GM13977 (cell line): ENCODE results near the gene MAGI1.

Experiments used
- DNase-seq: peaks from one replicate; pipeline ENCODE4 v3.0.0; 2012; ENCODE audit warnings: low spot score
- in situ Hi-C: fragments of 300-500 bp; cut with MboI; formaldehyde crosslinking; loops from one replicate; pipeline ENCODE4 v1.12.0; 2022; ENCODE audit warnings: low sequenced_read_pairs, low pct_unique_long_range_greater_than_20kb, mixed read lengths, inconsistent platforms; ENCODE audit not compliant: unreplicated experiment
- TF ChIP-seq, protein P1 (sequence below): IDR thresholded peaks from 2 replicates; pipeline ENCODE4 v1.5.1; 2012; ENCODE audit warnings: mild to moderate bottlenecking, control low read depth; ENCODE audit not compliant: insufficient read depth; ENCODE audit errors: extremely low read depth, missing control alignments

The MAGI1 gene

DNA sequence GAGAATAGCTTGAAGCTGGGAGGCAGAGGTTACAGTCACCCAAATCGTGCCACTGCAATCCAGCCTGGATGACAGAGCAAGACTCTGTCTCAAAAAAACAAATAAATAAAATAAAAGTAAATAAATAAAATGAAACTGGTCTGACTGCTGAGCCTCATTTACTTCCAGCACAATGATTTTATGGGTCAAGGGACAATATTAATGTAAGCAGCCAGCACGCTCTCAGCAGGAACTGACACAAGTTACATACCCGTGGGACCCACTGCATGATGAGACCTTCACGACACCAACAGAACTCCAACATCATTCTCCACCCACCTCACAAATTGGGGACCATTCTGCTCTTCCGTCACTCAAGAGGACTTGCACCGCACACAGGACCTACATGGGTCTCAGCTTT is 230.3 kb downstream of the MAGI1 start:
- no peak for DNase-seq
- in situ Hi-C loops, result no loop called here
- TF ChIP-seq, protein P1, sequence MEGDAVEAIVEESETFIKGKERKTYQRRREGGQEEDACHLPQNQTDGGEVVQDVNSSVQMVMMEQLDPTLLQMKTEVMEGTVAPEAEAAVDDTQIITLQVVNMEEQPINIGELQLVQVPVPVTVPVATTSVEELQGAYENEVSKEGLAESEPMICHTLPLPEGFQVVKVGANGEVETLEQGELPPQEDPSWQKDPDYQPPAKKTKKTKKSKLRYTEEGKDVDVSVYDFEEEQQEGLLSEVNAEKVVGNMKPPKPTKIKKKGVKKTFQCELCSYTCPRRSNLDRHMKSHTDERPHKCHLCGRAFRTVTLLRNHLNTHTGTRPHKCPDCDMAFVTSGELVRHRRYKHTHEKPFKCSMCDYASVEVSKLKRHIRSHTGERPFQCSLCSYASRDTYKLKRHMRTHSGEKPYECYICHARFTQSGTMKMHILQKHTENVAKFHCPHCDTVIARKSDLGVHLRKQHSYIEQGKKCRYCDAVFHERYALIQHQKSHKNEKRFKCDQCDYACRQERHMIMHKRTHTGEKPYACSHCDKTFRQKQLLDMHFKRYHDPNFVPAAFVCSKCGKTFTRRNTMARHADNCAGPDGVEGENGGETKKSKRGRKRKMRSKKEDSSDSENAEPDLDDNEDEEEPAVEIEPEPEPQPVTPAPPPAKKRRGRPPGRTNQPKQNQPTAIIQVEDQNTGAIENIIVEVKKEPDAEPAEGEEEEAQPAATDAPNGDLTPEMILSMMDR, result no peak

DNA sequence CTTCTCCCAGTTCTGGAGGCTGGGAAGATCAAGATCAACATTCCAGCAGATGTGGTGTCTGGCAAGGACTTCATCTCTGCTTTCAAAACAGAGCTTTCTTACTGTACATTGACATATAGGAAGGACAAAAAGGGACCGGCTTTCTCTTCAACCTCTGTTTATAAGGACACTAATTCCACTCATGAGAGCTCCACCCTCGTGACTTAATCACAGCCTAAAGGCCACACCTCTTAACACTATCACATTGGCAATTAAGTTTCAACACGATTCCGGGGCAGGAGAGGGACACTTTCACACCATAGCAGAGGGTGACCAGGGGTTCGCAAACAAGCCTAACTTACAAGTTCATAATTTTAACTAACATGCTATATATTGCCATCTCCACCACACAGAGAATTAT is 231.5 kb downstream of the MAGI1 start:
- in situ Hi-C loops, result no loop called here
- DNase-seq, result no peak
- TF ChIP-seq, protein P1, result no peak

DNA sequence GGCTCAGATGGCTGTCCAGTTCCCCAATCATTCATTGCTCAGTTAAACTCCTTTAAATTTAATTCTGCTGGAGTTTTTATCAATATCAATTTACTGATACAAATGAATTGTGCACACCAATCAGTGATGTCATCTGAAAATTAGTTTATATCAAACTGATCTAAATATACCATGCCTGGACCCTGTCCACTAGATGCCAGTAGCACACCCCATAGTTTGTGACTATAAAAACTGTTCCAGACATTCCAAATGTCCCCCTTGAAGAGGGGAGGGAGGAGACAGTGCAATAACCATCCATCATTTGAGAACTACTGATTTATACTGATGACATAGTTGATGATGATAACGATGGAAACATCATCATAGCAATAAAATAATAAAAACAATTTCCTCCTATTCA is 232.1 kb downstream of the MAGI1 start:
- TF ChIP-seq, protein P1, result no peak
- in situ Hi-C loops, result no loop called here
- no peak for DNase-seq

GRCh38 chr3:65796676-65797075 is 242.0 kb downstream of the MAGI1 start:
- TF ChIP-seq, protein P1, result no peak
- in situ Hi-C loops, result loop anchor here (25.0 kb wide), 1 partner anchor 366 kb away; no protein-coding TSS in a partner anchor
- DNase-seq, result no peak

DNA sequence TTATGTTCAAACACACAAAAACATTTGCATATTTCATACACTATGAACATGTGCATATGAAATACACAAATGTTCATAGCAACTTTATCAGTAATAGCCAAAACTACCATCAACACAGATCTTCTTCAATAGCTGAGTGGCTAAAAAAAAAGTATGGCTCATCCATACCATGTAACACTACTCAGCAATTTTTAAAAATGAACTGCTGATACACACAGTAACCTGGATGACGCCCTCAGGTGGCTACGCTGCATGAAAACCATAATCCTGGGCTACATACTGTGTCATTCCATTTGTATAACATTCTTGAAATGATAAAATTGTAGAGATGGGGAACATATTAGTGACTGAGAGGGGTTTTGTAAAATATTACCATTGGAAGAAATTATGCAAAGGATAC is 243.6 kb downstream of the MAGI1 start:
- no peak for DNase-seq
- in situ Hi-C loops, result loop anchor here (25.0 kb wide), 1 partner anchor 367 kb away; no protein-coding TSS in a partner anchor

GRCh38 chr3:65793495-65794200 is 245.1 kb downstream of the MAGI1 start:
- no peak for DNase-seq
- in situ Hi-C loops, result loop anchor here (25.0 kb wide), 1 partner anchor 369 kb away; no protein-coding TSS in a partner anchor

More for the DNA sequence above, 243.6 kb downstream of the MAGI1 start:
- TF ChIP-seq, protein P1, result no peak

More at GRCh38 chr3:65793495-65794200, 245.1 kb downstream of the MAGI1 start:
- TF ChIP-seq, protein P1, result no peak
